Loucy (cell line): Measurements from ENCODE around the gene KIF13A.

Experiments
- H2AFZ ChIP-seq: fragments of 200-600 bp; sonication (generic); 2 replicates; pipeline ENCODE4 v1.6.0; 2016; ENCODE audit warnings: antibody characterized with exemption, mild to moderate bottlenecking, low read length, moderate library complexity
- H3F3A ChIP-seq: fragments of 200-600 bp; 2 replicates; pipeline ENCODE4 v1.6.0; 2016; ENCODE audit warnings: antibody characterized with exemption, low read depth, mild to moderate bottlenecking
- H3K27me3 ChIP-seq: fragments of 200-600 bp; sonication (generic); 2 replicates; pipeline ENCODE4 v1.6.1; 2014; ENCODE audit warnings: low read length, mild to moderate bottlenecking; ENCODE audit not compliant: insufficient read depth, poor library complexity, severe bottlenecking
- H3K36me3 ChIP-seq: fragments of 200-600 bp; sonication (generic); 2 replicates; pipeline ENCODE4 v1.6.1; 2016; ENCODE audit warnings: low read length; ENCODE audit not compliant: insufficient read depth
- H3K4me1 ChIP-seq: fragments of 200-600 bp; sonication (generic); 2 replicates; pipeline ENCODE4 v1.5.1; 2014; ENCODE audit warnings: low read length, mild to moderate bottlenecking; ENCODE audit not compliant: insufficient read depth, poor library complexity, severe bottlenecking
- H3K4me2 ChIP-seq: fragments of 200-600 bp; sonication (generic); 2 replicates; pipeline ENCODE4 v1.6.0; 2014; ENCODE audit warnings: antibody characterized with exemption, low read length, low read depth, mild to moderate bottlenecking; ENCODE audit not compliant: poor library complexity, severe bottlenecking
- H3K4me3 ChIP-seq: fragments of 200-600 bp; sonication (generic); 2 replicates; pipeline ENCODE4 v1.5.1; 2014; ENCODE audit warnings: low read length, mild to moderate bottlenecking, mixed read lengths; ENCODE audit not compliant: poor library complexity, severe bottlenecking
- H3K79me2 ChIP-seq: fragments of 200-600 bp; sonication (generic); 2 replicates; pipeline ENCODE4 v1.6.1; 2014; ENCODE audit warnings: low read length; ENCODE audit not compliant: insufficient read depth
- H3K9ac ChIP-seq: fragments of 200-600 bp; sonication (generic); 2 replicates; pipeline ENCODE4 v1.6.0; 2014; ENCODE audit warnings: mild to moderate bottlenecking, low read depth, low read length, moderate library complexity; ENCODE audit not compliant: poor library complexity, severe bottlenecking
- H3K9me2 ChIP-seq: fragments of 200-600 bp; sonication (generic); replicated peaks from 2 replicates; pipeline ENCODE4 v1.6.1; 2016; ENCODE audit warnings: low read depth, low read length, mixed read lengths
- H3K9me3 ChIP-seq: fragments of 200-600 bp; sonication (generic); 2 replicates; pipeline ENCODE4 v1.6.1; 2014; ENCODE audit warnings: mild to moderate bottlenecking, antibody characterized with exemption, low read length, low read depth; ENCODE audit not compliant: insufficient read depth
- H4K20me1 ChIP-seq: fragments of 200-600 bp; sonication (generic); 2 replicates; pipeline ENCODE4 v1.6.0; 2014; ENCODE audit warnings: antibody characterized with exemption, low read length, mild to moderate bottlenecking; ENCODE audit not compliant: insufficient read depth, poor library complexity, severe bottlenecking
- CTCF ChIP-seq: fragments of 200-600 bp; sonication (generic); conservative IDR thresholded peaks from 2 replicates; pipeline ENCODE4 v1.5.1; 2014; ENCODE audit warnings: mild to moderate bottlenecking, antibody characterized with exemption, low read length
- EZH2phosphoT487 ChIP-seq: fragments of 200-600 bp; IDR thresholded peaks from 2 replicates; pipeline ENCODE4 v1.6.1; 2018; ENCODE audit warnings: antibody characterized with exemption, mild to moderate bottlenecking, moderate library complexity, borderline replicate concordance

Gene KIF13A

GRCh38 chr6:17998442-17998841 is 11.0 kb upstream of the KIF13A start:
- Histone ChIP-seq H3K9me2 (no peaks in the 10 kb centered on the region), H3K36me3 (no peaks in the 10 kb centered on the region), H2AFZ (no peak overlapping the region), H3K4me3 (no peak overlapping the region), H3K27me3 (no peaks in the 10 kb centered on the region), H3K9ac (no peak overlapping the region), H3K9me3 (no peaks in the 10 kb centered on the region), H3F3A (no peaks in the 10 kb centered on the region), H3K4me1 (no peaks in the 10 kb centered on the region), H4K20me1 (no peaks in the 10 kb centered on the region), H3K79me2 (no peaks in the 10 kb centered on the region), H3K4me2 (no peak overlapping the region)
- TF ChIP-seq EZH2phosphoT487: no peak
- TF ChIP-seq CTCF: no peak

- no peaks in the 10 kb centered on the region for H3K36me3 ChIP-seq
- no peak overlapping the region for H3K9ac ChIP-seq
- H4K20me1 ChIP-seq: no peaks in the 10 kb centered on the region
- TF ChIP-seq CTCF (no peak), EZH2phosphoT487 (no peak)
- H3K4me3 ChIP-seq: no peak overlapping the region
- no peaks in the 10 kb centered on the region for H3K9me3 ChIP-seq
- no peaks in the 10 kb centered on the region for H3K79me2 ChIP-seq
- H2AFZ ChIP-seq: no peak overlapping the region
- H3K27me3 ChIP-seq: no peaks in the 10 kb centered on the region
- no peaks in the 10 kb centered on the region for H3F3A ChIP-seq
- no peaks in the 10 kb centered on the region for H3K9me2 ChIP-seq
- H3K4me1 ChIP-seq: no peaks in the 10 kb centered on the region
- H3K4me2 ChIP-seq: no peak overlapping the region
These were observed 10.6 kb upstream of the KIF13A start for GRCh38 chr6:17998003-17998402.

DNA sequence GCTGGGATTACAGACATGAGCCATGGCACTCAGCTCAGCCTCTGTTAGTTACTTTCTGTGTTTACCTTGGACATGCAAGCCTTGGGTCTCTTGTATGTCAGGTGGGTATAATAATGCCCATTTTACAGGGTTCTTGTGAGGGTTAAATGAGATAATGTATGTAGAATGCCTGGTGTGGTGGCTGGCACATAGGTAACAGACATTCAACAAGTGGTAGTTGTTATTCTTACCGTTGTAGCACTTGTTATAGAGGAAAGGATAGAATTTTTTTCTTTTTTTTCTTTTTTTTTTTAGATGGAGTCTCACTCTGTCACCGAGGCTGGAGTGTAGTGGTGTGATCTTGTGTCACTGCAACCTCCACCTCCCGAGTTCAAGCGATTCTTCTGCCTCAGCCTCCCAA is 8.0 kb upstream of the KIF13A start:
- Histone ChIP-seq H3K27me3 (no peaks in the 10 kb centered on the region), H3K4me2 (no peak overlapping the region), H3K9me2 (no peaks in the 10 kb centered on the region), H2AFZ (no peak overlapping the region), H3F3A (no peaks in the 10 kb centered on the region), H3K4me1 (no peaks in the 10 kb centered on the region), H3K9me3 (no peaks in the 10 kb centered on the region), H3K4me3 (no peak overlapping the region), H3K9ac (no peak overlapping the region), H3K36me3 (no peaks in the 10 kb centered on the region), H3K79me2 (no peaks in the 10 kb centered on the region), H4K20me1 (no peaks in the 10 kb centered on the region)
- TF ChIP-seq CTCF: no peak
